Measurements from ENCODE around the gene PHF1.

PHF1 gene

DNA sequence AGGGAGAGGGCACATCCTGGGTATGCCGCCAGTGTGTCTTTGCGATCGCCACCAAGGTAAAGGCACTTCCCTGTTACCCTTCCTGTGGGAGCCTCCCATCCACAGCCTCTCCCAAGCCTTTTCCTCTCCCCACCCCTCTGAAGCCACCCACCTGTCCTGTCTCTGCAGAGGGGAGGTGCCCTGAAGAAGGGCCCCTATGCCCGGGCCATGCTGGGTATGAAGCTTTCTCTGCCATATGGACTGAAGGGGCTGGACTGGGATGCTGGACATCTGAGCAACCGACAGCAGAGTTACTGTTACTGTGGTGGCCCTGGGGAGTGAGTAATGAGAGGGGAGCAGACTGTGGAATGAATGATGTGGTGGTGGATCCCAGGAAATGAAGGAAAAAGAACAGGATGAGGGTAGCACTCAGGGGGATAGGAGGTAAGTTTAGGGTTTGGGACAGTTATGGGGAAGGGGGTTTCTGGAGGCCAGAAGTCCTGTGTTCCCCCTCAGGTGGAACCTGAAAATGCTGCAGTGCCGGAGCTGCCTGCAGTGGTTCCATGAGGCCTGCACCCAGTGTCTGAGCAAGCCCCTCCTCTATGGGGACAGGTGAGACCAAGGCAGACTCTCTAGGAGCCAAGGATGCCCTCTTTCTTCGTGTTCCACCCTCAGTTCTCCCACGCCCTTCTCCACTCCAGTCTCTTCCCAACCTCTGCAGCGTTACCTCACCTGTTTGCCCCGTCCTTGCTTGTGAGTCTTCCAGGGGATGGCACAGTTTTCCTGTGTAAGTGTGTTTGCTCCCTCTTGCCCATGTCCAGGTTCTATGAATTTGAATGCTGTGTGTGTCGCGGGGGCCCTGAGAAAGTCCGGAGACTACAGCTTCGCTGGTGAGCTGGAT, 2.7 kb downstream of the PHF1 start:
- TF ChIP-seq, protein P1, sequence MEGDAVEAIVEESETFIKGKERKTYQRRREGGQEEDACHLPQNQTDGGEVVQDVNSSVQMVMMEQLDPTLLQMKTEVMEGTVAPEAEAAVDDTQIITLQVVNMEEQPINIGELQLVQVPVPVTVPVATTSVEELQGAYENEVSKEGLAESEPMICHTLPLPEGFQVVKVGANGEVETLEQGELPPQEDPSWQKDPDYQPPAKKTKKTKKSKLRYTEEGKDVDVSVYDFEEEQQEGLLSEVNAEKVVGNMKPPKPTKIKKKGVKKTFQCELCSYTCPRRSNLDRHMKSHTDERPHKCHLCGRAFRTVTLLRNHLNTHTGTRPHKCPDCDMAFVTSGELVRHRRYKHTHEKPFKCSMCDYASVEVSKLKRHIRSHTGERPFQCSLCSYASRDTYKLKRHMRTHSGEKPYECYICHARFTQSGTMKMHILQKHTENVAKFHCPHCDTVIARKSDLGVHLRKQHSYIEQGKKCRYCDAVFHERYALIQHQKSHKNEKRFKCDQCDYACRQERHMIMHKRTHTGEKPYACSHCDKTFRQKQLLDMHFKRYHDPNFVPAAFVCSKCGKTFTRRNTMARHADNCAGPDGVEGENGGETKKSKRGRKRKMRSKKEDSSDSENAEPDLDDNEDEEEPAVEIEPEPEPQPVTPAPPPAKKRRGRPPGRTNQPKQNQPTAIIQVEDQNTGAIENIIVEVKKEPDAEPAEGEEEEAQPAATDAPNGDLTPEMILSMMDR (conservative IDR thresholded peaks at IDR 0.05), result no peak
- TF ChIP-seq ZFX (IDR thresholded peaks at IDR 0.05), result no peak
- H3K27ac ChIP-seq, result no peak overlapping the region

DNA sequence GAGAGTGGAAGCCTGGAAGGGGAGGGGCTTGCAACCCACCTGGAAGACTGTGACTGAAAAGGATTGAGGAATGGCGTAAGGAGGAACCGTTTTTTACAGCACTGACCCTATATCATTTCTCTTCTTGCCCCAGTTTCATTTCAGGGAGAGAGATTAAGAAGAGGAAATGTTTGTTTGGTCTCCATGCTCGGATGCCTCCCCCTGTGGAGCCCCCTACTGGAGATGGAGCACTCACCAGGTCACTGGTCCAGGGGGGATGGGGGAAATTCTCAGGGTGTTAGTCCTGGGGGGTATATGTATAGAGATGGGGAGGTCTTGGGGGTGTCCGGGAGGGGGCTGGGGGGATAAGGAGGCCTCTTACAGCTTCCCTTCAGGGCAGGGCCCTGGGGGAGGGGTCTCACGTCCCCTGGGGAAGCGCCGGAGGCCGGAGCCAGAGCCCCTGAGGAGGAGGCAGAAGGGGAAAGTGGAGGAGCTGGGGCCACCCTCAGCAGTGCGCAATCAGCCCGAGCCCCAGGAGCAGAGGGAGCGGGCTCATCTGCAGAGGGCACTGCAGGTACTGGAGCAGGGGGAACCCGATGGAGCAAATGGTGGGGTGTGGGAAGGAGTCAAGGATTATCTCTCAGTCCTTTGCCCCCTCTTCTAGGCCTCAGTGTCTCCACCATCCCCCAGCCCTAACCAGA, 3.9 kb downstream of the PHF1 start:
- no peak overlapping the region for H3K27ac ChIP-seq
- TF ChIP-seq, protein P1 (conservative IDR thresholded peaks at IDR 0.05), result peak; percentile 43
- no peak for TF ChIP-seq ZFX (IDR thresholded peaks at IDR 0.05)

DNA sequence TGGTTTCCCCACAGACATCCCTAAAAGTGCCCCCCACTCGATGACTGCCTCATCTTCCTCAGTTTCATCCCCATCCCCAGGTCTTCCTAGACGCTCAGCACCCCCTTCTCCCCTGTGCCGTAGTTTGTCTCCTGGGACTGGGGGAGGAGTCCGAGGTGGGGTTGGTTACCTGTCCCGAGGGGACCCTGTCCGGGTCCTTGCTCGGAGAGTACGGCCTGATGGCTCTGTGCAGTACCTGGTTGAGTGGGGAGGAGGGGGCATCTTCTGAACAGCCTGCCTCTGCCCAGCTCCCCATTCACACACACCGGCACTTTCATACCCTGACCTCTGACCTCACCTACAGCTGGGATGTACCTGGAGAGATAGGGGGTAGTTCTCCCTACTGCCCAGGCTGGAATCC, 5.0 kb downstream of the PHF1 start:
- no peak for TF ChIP-seq ZFX (IDR thresholded peaks at IDR 0.05)
- TF ChIP-seq, protein P1 (conservative IDR thresholded peaks at IDR 0.05), result no peak
- H3K27ac ChIP-seq, result no peak overlapping the region

DNA sequence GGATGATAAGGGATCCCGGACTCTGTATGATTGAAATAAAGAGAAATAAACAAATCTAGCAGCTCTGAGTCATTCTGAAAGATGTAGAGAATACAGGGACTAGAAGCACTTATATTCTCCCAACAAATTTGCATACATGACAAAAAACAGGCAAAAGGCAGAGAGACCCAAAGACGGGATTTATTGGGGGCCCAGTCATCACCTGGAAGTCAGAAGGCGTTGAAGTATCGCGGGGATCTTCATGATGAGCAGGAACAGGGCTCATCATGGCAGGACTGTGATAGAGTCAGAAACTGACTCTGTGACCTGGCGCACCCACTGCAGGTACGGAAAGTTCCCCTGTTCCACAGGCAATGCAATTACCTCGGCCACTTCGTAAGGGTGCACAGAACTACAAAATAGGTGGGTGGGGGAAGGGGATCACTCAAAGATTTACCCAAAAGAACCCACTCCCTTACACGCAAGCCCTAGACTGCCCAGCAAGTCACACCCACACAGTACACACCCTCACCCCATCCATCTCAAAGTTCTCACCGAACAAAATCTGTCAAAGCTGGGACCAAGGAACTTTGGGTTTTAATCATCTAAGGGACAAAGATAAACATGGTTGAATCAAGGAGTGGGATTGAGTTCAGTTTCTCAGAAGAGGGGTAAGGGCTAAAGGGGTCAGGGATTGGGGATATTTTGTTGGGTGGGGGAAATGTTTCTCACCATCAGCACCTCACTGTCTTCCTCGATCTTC, 5.7 kb downstream of the PHF1 start:
- no peak for TF ChIP-seq ZFX (IDR thresholded peaks at IDR 0.05)
- peak overlapping the region; percentile 78 for H3K27ac ChIP-seq

DNA sequence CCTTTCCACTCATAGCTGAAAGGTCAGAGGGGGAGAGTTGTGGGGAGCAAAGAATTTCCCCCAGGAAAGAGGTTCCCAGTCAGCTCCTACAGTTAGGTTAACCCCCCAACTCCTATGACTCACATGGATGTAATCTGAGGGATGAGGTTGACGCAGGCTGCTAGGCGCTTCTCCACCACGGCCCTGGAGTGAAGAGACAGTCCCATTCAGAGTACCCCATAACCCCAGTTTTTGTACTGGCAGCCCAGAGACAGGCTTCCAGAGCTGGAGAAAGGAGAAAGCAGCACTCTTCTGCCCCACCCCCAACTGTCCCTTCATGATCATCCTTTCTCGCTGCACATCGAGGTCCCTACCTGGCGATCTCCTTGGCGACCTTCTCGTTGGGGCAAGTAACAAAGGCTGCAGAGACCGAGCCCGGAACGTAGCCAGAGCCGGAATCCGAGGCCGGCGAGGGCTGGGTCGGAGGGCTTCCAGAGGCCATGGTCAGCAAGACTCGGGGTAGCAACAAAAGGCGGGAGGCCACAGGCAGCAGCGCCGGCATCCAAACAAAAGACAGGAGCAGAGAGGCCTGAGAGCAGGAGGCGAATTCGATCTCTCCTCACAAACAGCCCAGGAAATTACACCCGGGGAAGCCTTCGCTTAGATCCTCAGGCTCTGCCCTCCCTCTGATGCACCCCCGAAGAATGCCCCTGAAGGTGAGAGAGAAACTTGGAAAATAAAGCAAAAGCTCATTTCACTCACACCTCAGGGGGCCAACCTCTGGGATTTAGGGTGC, 6.5 kb downstream of the PHF1 start:
- H3K27ac ChIP-seq, result peak overlapping the region; percentile 78
- TF ChIP-seq, protein P1 (conservative IDR thresholded peaks at IDR 0.05), result no peak
- TF ChIP-seq ZFX (IDR thresholded peaks at IDR 0.05), result no peak

DNA sequence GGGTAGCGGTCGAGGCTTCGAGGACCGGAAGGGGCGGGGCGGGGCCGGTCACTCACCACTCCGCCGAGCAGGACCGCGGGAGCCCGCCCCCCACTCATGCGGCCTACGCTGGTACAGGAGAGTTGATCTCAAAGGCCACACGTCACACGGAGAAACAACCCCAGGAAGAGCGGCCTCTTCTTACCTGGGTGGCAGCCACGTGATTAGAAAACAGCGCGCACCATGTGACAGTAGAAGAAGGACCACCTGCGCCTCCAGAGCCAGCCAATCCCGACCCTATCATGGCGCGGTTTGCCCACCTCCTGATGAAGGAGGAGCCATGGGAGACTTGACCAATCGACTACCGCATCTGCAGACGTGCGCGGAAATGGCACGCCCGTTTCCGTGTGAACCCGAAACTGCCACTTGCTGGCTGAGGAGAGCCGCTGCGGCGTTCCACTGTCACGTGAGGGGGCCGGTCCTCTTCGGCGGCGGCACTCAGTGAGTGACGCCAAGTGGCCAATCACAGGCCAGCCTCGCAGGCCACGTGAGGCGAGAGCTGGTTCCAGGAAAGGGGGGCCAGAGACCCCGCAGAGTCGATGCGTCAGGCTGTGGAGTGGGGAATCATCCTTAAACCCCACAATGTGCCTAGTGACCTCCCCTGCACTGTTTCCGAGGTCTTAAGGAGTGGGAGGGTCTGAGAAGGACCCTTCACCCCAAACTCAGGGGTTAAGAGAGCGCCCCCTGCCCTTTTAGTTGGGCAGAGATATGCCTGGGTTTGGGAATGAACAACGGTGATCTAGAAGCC, 7.3 kb downstream of the PHF1 start, which contains the start of gene CUTA:
CUTA (minus strand) TSS at position 205 of the 787 bp plus-strand sequence; CDS start at position 98, 107 bp downstream.
- peak within 1 kb of the TSS; percentile 78 for H3K27ac ChIP-seq
- TF ChIP-seq, protein P1 (conservative IDR thresholded peaks at IDR 0.05), result peak; percentile 67
- no peak for TF ChIP-seq ZFX (IDR thresholded peaks at IDR 0.05)

Data from C4-2B (cell line).